ENCODE data around the gene MAGED4.
"Not testable (repeated sequence)": the region's sequence is repeated elsewhere in the genome, so short reads cannot be mapped to it uniquely, and the experiment has no call there.

Gene MAGED4

DNA sequence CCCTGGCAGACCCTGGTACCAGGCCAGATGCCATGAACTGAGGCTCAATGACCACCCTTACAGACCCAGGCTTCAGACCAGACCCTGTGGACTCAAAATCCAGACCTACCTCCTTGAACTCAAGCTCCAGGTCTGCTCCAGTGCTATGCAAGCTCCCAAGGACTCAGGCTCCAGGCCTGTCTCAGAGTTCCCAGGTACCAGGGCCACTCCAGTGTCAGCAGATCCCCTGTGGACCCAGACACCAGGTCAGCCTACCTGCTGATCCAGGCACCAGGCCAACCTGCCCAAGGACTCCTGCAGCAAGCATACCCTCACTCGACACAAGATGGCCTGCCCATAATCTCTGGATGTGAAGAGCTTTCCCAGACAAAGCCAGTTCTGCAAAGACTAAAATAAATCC, 44.7 kb upstream of the MAGED4 start:
- Histone ChIP-seq H3K79me2 (ENCODE audit: insufficient read depth, low read length) (no peaks in the 10 kb centered on the region), H3K9me2 (ENCODE audit: low read depth, low read length) (no peaks in the 10 kb centered on the region), H3K9ac (ENCODE audit: low read length) (no peak overlapping the region), H3K4me1 (ENCODE audit: insufficient read depth, low read length, severe bottlenecking) (no peaks in the 10 kb centered on the region), H3K9me3 (ENCODE audit: low read length) (no peaks in the 10 kb centered on the region), H3F3A (ENCODE audit: insufficient read depth, low read length) (no peaks in the 10 kb centered on the region), H3K27ac (ENCODE audit: low read depth, low read length, poor library complexity, severe bottlenecking) (no peak overlapping the region), H3K4me2 (ENCODE audit: low read length) (no peak overlapping the region), H4K20me1 (ENCODE audit: insufficient read depth, low read length) (no peaks in the 10 kb centered on the region), H3K4me3 (ENCODE audit: low read depth, low read length, poor library complexity, severe bottlenecking) (no peak overlapping the region), H3K27me3 (ENCODE audit: insufficient read depth, low read length) (no peaks in the 10 kb centered on the region), H2AFZ (ENCODE audit: low read length) (no peak overlapping the region), H3K36me3 (ENCODE audit: insufficient read depth, low read length) (no peaks in the 10 kb centered on the region)
- TF ChIP-seq CTCF (IDR thresholded peaks at IDR 0.05; ENCODE audit: low read length) (no peak), EZH2 (IDR thresholded peaks at IDR 0.05; ENCODE audit: borderline replicate concordance, low read length) (no peak)

- not testable (repeated sequence) for H3K79me2 ChIP-seq (ENCODE audit: insufficient read depth, low read length); H3F3A ChIP-seq (ENCODE audit: insufficient read depth, low read length); H3K9me3 ChIP-seq (ENCODE audit: low read length); H3K36me3 ChIP-seq (ENCODE audit: insufficient read depth, low read length); H3K9ac ChIP-seq (ENCODE audit: low read length); H3K4me3 ChIP-seq (ENCODE audit: low read depth, low read length, poor library complexity, severe bottlenecking); H3K9me2 ChIP-seq (ENCODE audit: low read depth, low read length); H4K20me1 ChIP-seq (ENCODE audit: insufficient read depth, low read length); H3K27me3 ChIP-seq (ENCODE audit: insufficient read depth, low read length); H3K4me2 ChIP-seq (ENCODE audit: low read length); H3K27ac ChIP-seq (ENCODE audit: low read depth, low read length, poor library complexity, severe bottlenecking); H3K4me1 ChIP-seq (ENCODE audit: insufficient read depth, low read length, severe bottlenecking); H2AFZ ChIP-seq (ENCODE audit: low read length)
These were observed 34.0 kb upstream of the MAGED4 start for GRCh38 chrX:52150667-52151066.

DNA sequence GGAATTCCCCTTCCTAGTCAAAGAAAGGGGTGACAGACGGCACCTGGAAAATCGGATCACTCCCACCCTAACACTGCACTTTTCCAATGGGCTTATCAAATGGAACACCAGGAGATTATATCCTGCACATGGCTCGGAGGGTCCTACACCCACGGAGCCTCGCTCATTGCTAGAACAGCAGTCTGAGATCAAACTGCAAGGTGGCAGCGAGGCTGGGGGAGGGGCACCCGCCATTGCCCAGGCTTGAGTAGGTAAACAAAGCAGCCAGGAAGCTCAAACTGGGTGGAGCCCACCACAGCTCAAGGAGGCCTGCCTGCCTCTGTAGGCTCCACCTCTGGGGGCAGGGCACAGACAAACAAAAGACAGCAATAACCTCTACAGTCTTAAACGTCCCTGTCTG, 24.5 kb upstream of the MAGED4 start:
- not testable (repeated sequence) for H3F3A ChIP-seq (ENCODE audit: insufficient read depth, low read length); H3K9ac ChIP-seq (ENCODE audit: low read length); H3K4me3 ChIP-seq (ENCODE audit: low read depth, low read length, poor library complexity, severe bottlenecking); H3K4me2 ChIP-seq (ENCODE audit: low read length); H4K20me1 ChIP-seq (ENCODE audit: insufficient read depth, low read length); H3K36me3 ChIP-seq (ENCODE audit: insufficient read depth, low read length); H3K27me3 ChIP-seq (ENCODE audit: insufficient read depth, low read length); H3K27ac ChIP-seq (ENCODE audit: low read depth, low read length, poor library complexity, severe bottlenecking); H3K4me1 ChIP-seq (ENCODE audit: insufficient read depth, low read length, severe bottlenecking); H3K79me2 ChIP-seq (ENCODE audit: insufficient read depth, low read length); H3K9me3 ChIP-seq (ENCODE audit: low read length); H2AFZ ChIP-seq (ENCODE audit: low read length); H3K9me2 ChIP-seq (ENCODE audit: low read depth, low read length)

GRCh38 chrX:52166840-52167239, 17.8 kb upstream of the MAGED4 start:
- no peak overlapping the region for H3K27ac ChIP-seq (ENCODE audit: low read depth, low read length, poor library complexity, severe bottlenecking)
- no peaks in the 10 kb centered on the region for H4K20me1 ChIP-seq (ENCODE audit: insufficient read depth, low read length)
- H3K27me3 ChIP-seq (ENCODE audit: insufficient read depth, low read length): no peaks in the 10 kb centered on the region
- H3K4me2 ChIP-seq (ENCODE audit: low read length): no peak overlapping the region
- no peaks in the 10 kb centered on the region for H3K9me3 ChIP-seq (ENCODE audit: low read length)
- TF ChIP-seq EZH2 (IDR thresholded peaks at IDR 0.05; ENCODE audit: borderline replicate concordance, low read length): no peak
- no peak for TF ChIP-seq CTCF (IDR thresholded peaks at IDR 0.05; ENCODE audit: low read length)
- no peaks in the 10 kb centered on the region for H3F3A ChIP-seq (ENCODE audit: insufficient read depth, low read length)
- no peaks in the 10 kb centered on the region for H3K9me2 ChIP-seq (ENCODE audit: low read depth, low read length)
- no peaks in the 10 kb centered on the region for H3K4me1 ChIP-seq (ENCODE audit: insufficient read depth, low read length, severe bottlenecking)
- H2AFZ ChIP-seq (ENCODE audit: low read length): no peak overlapping the region
- H3K4me3 ChIP-seq (ENCODE audit: low read depth, low read length, poor library complexity, severe bottlenecking): no peak overlapping the region
- no peaks in the 10 kb centered on the region for H3K36me3 ChIP-seq (ENCODE audit: insufficient read depth, low read length)
- no peaks in the 10 kb centered on the region for H3K79me2 ChIP-seq (ENCODE audit: insufficient read depth, low read length)
- H3K9ac ChIP-seq (ENCODE audit: low read length): no peak overlapping the region

- H2AFZ ChIP-seq (ENCODE audit: low read length); H3K9me3 ChIP-seq (ENCODE audit: low read length); H3K79me2 ChIP-seq (ENCODE audit: insufficient read depth, low read length); H3K4me2 ChIP-seq (ENCODE audit: low read length); H3K4me1 ChIP-seq (ENCODE audit: insufficient read depth, low read length, severe bottlenecking); H3F3A ChIP-seq (ENCODE audit: insufficient read depth, low read length); H3K27me3 ChIP-seq (ENCODE audit: insufficient read depth, low read length); H3K36me3 ChIP-seq (ENCODE audit: insufficient read depth, low read length); H4K20me1 ChIP-seq (ENCODE audit: insufficient read depth, low read length); H3K27ac ChIP-seq (ENCODE audit: low read depth, low read length, poor library complexity, severe bottlenecking); H3K9me2 ChIP-seq (ENCODE audit: low read depth, low read length); H3K9ac ChIP-seq (ENCODE audit: low read length); H3K4me3 ChIP-seq (ENCODE audit: low read depth, low read length, poor library complexity, severe bottlenecking): not testable (repeated sequence)
These were observed 13.6 kb upstream of the MAGED4 start for GRCh38 chrX:52171055-52171454.

DNA sequence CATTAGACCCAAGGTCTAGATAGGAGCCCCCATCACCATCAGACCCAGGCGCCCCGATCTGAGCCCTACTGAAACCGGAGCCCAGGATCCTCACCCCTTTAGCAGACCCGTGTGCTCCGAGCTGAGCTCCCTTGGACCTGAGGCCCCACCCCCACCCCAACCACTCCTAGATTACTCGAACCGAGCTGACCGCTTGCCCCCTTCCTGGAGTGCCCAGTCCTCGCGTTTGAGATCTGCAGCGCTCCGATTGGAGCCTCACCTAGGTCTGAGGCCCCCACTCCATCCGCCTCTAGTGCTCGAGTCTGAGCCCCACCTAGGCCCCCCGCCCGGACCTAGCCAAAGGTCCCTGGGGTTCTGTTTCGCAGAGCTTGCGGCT, 378 bp downstream of the MAGED4 start:
- H3K9me2 ChIP-seq (ENCODE audit: low read depth, low read length); H3K4me1 ChIP-seq (ENCODE audit: insufficient read depth, low read length, severe bottlenecking); H3K36me3 ChIP-seq (ENCODE audit: insufficient read depth, low read length); H3F3A ChIP-seq (ENCODE audit: insufficient read depth, low read length); H3K9me3 ChIP-seq (ENCODE audit: low read length); H4K20me1 ChIP-seq (ENCODE audit: insufficient read depth, low read length); H3K27ac ChIP-seq (ENCODE audit: low read depth, low read length, poor library complexity, severe bottlenecking); H3K4me3 ChIP-seq (ENCODE audit: low read depth, low read length, poor library complexity, severe bottlenecking); H3K4me2 ChIP-seq (ENCODE audit: low read length); H3K79me2 ChIP-seq (ENCODE audit: insufficient read depth, low read length); H3K27me3 ChIP-seq (ENCODE audit: insufficient read depth, low read length); H3K9ac ChIP-seq (ENCODE audit: low read length); H2AFZ ChIP-seq (ENCODE audit: low read length): not testable (repeated sequence)
